ENCODE measurements around the gene SERPINB1. TPM values are rescaled to one million over a fixed set of nuclear protein-coding genes. Genes with fewer than 3 reads are reported as not detected.

The SERPINB1 gene
- total RNA-seq, 3 donors from 2014 or later: 35.1 to 53.6 (median 51.8) TPM

DNA sequence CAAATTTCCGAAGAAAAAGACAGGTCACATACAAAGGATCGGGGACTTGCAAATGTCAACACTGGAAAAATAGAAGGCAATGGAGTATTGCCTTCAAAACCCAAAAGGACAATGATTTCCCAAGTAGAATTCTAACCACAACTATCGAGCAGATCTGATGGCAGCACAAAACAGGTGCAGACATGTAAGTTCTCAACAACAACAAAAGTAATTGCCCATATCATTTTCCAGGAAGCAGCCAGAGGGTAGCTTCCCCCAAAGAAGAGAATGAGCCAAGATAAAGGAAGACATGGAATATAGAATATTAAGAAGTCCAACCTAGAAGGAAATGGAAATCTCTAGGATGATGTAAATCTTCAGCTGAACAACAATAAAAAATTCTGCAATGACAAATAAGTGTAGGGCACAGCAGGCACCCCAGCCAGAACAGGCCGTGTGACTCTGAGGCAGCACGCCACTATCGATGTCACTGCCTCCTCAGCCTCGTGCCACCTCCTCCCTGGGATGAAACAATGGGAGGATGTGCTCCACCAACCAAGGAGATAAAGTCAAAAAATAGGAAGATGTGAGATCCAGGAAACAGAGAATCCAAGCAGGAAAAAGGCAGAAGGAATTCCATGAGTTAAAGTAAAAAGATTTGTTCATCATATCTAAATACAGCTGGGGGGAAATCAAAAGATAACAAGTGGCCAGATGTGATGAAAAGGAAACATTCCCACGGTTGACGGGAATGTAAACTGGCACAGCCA, 34.1 kb downstream of the SERPINB1 start:
- H3K27ac ChIP-seq: no peak overlapping the region
- H3K9me3 ChIP-seq: no peaks in the 10 kb centered on the region
- H3K4me1 ChIP-seq: no peaks in the 10 kb centered on the region
- intact Hi-C loops (cut with DNase I; ENCODE audit: low total_unique reads): no loop called here
- H3K4me3 ChIP-seq: no peak overlapping the region
- TF ChIP-seq, protein P1, sequence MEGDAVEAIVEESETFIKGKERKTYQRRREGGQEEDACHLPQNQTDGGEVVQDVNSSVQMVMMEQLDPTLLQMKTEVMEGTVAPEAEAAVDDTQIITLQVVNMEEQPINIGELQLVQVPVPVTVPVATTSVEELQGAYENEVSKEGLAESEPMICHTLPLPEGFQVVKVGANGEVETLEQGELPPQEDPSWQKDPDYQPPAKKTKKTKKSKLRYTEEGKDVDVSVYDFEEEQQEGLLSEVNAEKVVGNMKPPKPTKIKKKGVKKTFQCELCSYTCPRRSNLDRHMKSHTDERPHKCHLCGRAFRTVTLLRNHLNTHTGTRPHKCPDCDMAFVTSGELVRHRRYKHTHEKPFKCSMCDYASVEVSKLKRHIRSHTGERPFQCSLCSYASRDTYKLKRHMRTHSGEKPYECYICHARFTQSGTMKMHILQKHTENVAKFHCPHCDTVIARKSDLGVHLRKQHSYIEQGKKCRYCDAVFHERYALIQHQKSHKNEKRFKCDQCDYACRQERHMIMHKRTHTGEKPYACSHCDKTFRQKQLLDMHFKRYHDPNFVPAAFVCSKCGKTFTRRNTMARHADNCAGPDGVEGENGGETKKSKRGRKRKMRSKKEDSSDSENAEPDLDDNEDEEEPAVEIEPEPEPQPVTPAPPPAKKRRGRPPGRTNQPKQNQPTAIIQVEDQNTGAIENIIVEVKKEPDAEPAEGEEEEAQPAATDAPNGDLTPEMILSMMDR (IDR thresholded peaks at IDR 0.05): no peak
- no peak for TF ChIP-seq POLR2A (IDR thresholded peaks at IDR 0.05)
- TF ChIP-seq POLR2AphosphoS5 (IDR thresholded peaks at IDR 0.05): no peak
- DNase-seq (ENCODE audit: low spot score in 2 of 2): no peak
- H3K36me3 ChIP-seq: no peaks in the 10 kb centered on the region
- no peaks in the 10 kb centered on the region for H3K27me3 ChIP-seq

DNA sequence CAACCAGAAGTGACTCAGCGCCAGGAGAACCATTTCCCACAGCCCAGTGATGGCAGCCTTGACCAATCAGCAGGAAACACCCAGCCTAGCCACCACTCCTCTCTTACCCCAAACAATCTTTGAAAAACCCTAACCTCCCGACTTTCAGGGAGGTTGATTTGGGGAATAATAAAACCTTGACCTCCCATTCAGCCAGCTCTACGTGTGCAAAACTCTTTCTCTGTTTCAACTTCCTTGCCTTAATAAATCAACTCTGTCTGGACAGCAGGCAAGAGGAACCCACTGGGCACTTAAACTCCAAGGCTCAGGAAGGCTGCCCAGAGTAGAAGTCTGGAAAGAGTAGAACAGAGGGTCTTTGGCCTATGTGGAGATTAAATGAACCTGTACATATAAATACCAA, 35.0 kb downstream of the SERPINB1 start:
- Histone ChIP-seq H3K27me3 (no peaks in the 10 kb centered on the region), H3K36me3 (no peaks in the 10 kb centered on the region), H3K27ac (no peak overlapping the region), H3K4me3 (no peak overlapping the region), H3K9me3 (no peaks in the 10 kb centered on the region), H3K4me1 (no peaks in the 10 kb centered on the region)
- no peak for TF ChIP-seq POLR2A (IDR thresholded peaks at IDR 0.05)
- TF ChIP-seq, protein P1 (IDR thresholded peaks at IDR 0.05): no peak
- no peak for TF ChIP-seq POLR2AphosphoS5 (IDR thresholded peaks at IDR 0.05)
- no peak for DNase-seq (ENCODE audit: low spot score in 2 of 2)
- intact Hi-C loops (cut with DNase I; ENCODE audit: low total_unique reads): no loop called here

DNA sequence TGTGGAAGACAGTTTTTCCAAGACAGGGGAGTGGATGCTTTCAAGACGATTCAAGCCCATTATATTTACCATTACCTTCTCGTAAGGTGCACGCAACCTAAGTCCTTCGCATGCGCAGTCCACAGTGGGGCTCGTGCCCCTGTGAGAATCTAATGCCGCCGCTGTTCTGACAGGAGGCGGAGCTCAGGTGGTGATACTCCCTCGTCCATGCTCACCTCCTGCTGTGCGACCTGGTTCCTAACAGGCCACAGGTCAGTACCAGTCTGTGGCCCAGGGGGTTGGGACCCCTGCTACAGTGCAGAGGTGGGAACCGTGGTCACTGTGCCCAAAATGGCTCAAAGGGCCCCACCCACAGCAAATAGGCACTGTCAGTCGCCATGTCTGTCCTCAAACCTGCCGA, 36.6 kb downstream of the SERPINB1 start:
- no peak for DNase-seq (ENCODE audit: low spot score in 2 of 2)
- intact Hi-C loops (cut with DNase I; ENCODE audit: low total_unique reads): no loop called here
- Histone ChIP-seq H3K9me3 (no peaks in the 10 kb centered on the region), H3K4me1 (no peaks in the 10 kb centered on the region), H3K27me3 (no peaks in the 10 kb centered on the region), H3K4me3 (no peak overlapping the region), H3K27ac (peak overlapping the region; percentile 36 to 46), H3K36me3 (no peaks in the 10 kb centered on the region)
- TF ChIP-seq, protein P1 (IDR thresholded peaks at IDR 0.05): no peak
- TF ChIP-seq POLR2AphosphoS5 (IDR thresholded peaks at IDR 0.05) (no peak), POLR2A (IDR thresholded peaks at IDR 0.05) (no peak)

DNA sequence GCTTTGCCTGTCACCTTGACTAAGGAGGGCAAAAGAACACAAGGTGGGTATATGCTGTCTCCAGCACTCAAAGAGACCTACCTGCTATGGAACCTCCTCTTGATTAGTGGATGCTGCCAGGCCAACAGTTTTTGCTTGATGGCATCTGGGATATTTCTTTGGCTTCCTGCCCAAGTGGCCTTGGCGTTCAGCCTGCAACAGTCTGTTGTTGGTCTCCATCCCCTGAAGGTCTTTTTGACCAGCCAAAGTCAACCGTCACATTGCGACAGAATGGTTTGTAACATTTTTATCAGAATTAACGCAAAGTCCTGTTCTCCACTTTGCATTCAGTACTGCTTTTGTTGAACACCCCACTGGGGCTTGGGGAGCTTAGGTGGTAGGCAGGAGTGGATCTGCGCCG, 37.1 kb downstream of the SERPINB1 start:
- TF ChIP-seq POLR2AphosphoS5 (IDR thresholded peaks at IDR 0.05): no peak
- TF ChIP-seq, protein P1 (IDR thresholded peaks at IDR 0.05): no peak
- no peak for TF ChIP-seq POLR2A (IDR thresholded peaks at IDR 0.05)
- Histone ChIP-seq H3K27ac (peak overlapping the region; percentile 36 to 46), H3K4me3 (no peak overlapping the region)

DNA sequence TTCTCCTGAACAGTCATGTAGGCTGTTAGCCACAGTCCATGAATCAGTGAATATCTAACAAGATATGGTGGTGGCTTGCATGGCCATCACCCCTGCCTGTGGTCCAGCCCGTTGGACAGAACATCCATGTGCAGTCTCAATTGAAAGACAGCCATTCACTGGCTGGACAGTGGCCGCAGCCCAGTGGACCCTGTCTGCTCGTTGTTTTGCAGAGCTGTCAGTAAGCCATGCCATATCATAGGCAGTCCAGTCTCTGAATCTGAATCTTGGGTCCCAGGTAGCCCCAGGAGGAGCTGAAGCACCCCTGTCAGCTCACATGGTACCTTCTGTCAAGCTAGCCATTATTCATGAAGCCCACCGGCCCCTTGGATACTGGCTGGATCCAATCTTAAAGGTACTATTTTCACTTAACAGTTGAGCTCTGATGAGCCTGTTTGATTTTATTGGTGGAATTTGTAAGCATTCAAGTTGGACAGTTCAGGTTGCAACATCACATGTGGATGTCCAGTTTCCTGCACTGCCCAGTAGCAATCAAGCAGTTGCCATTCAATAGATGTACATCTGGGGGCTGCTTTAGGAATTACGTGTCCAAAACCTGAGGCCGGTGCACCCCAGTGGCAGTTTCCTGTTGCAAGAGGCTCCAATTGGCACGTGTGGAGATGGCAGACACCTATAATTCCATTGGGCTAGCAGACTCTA, 37.8 kb downstream of the SERPINB1 start:
- intact Hi-C loops (cut with DNase I; ENCODE audit: low total_unique reads): no loop called here
- H3K4me1 ChIP-seq: no peaks in the 10 kb centered on the region
- TF ChIP-seq POLR2A (IDR thresholded peaks at IDR 0.05): no peak
- TF ChIP-seq, protein P1 (IDR thresholded peaks at IDR 0.05): no peak
- no peak for TF ChIP-seq POLR2AphosphoS5 (IDR thresholded peaks at IDR 0.05)
- DNase-seq (ENCODE audit: low spot score in 2 of 2): no peak
- H3K27me3 ChIP-seq: no peaks in the 10 kb centered on the region
- no peaks in the 10 kb centered on the region for H3K36me3 ChIP-seq
- no peak overlapping the region for H3K4me3 ChIP-seq
- H3K9me3 ChIP-seq: no peaks in the 10 kb centered on the region
- peak overlapping the region in 1 of 2 donors; percentile 46 for H3K27ac ChIP-seq

More for the DNA sequence above, 37.1 kb downstream of the SERPINB1 start:
- Histone ChIP-seq H3K9me3 (no peaks in the 10 kb centered on the region), H3K4me1 (no peaks in the 10 kb centered on the region), H3K36me3 (no peaks in the 10 kb centered on the region), H3K27me3 (no peaks in the 10 kb centered on the region)
- intact Hi-C loops (cut with DNase I; ENCODE audit: low total_unique reads): no loop called here
- peak; percentile 44 to 74 for DNase-seq (ENCODE audit: low spot score in 2 of 2)
